Inferior parietal cortex (tissue), 1 donor: ENCODE results near the gene FCN3.
"Not testable (repeated sequence)": the region's sequence is repeated elsewhere in the genome, so short reads cannot be mapped to it uniquely, and the experiment has no call there.

Source experiments
- DNase-seq: peaks from one replicate; pipeline ENCODE4 v3.0.0-alpha.2; 2016; ENCODE audit errors: extremely low spot score

The FCN3 gene

GRCh38 chr1:27399251-27400025 is 24.8 kb upstream of the FCN3 start:
- DNase-seq = no peak

GRCh38 chr1:27398405-27399149 is 24.0 kb upstream of the FCN3 start:
- no peak for DNase-seq

- DNase-seq = no peak
These were observed 23.1 kb upstream of the FCN3 start for GRCh38 chr1:27397749-27398148.

GRCh38 chr1:27397110-27397509 is 22.5 kb upstream of the FCN3 start:
- DNase-seq = no peak

- DNase-seq = peak; percentile 77
These were observed 21.0 kb upstream of the FCN3 start for GRCh38 chr1:27395441-27396195.

GRCh38 chr1:27394925-27395324 is 20.3 kb upstream of the FCN3 start:
- DNase-seq = no peak

GRCh38 chr1:27394282-27394658 is 19.6 kb upstream of the FCN3 start:
- no peak for DNase-seq

- no peak for DNase-seq
These were observed 19.1 kb upstream of the FCN3 start for GRCh38 chr1:27393641-27394281.

GRCh38 chr1:27392778-27393635 is 18.4 kb upstream of the FCN3 start:
- no peak for DNase-seq

- peak; percentile 79 for DNase-seq
These were observed 17.6 kb upstream of the FCN3 start, which contains the start of gene GPR3 for GRCh38 chr1:27392096-27392777. Gene GPR3, plus strand, starts transcription at chr1:27392622. Its CDS starts 1,177 bp downstream, at chr1:27393799.

- peak; percentile 44 for DNase-seq
These were observed 17.0 kb upstream of the FCN3 start for GRCh38 chr1:27391511-27392095.

GRCh38 chr1:27388337-27389005 is 13.8 kb upstream of the FCN3 start:
- peak; percentile 66 for DNase-seq

GRCh38 chr1:27384797-27385196 is 10.2 kb upstream of the FCN3 start:
- DNase-seq = not testable (repeated sequence)

GRCh38 chr1:27383661-27384060 is 9.0 kb upstream of the FCN3 start:
- DNase-seq = no peak

- DNase-seq = no peak
These were observed 8.5 kb upstream of the FCN3 start, which contains the start of gene CD164L2 for GRCh38 chr1:27383039-27383605. Gene CD164L2, minus strand, starts transcription at chr1:27383333. Its CDS starts 94 bp downstream, at chr1:27383239.

- DNase-seq = no peak
These were observed 7.5 kb upstream of the FCN3 start for GRCh38 chr1:27381969-27382762.

- no peak for DNase-seq
These were observed 6.4 kb upstream of the FCN3 start for GRCh38 chr1:27380766-27381733.
